GM18519 (cell line): ENCODE data around the gene ELK4.
"Not testable (repeated sequence)": the region's sequence is repeated elsewhere in the genome, so short reads cannot be mapped to it uniquely, and the experiment has no call there.

Experiments
- ATAC-seq: cut with Tn5 transposase; IDR thresholded peaks from one replicate; pipeline ENCODE4 v1.9.1; 2021; ENCODE audit warnings: mild to moderate bottlenecking, moderate library complexity; ENCODE audit not compliant: unreplicated experiment, low FRiP score

The ELK4 gene

DNA sequence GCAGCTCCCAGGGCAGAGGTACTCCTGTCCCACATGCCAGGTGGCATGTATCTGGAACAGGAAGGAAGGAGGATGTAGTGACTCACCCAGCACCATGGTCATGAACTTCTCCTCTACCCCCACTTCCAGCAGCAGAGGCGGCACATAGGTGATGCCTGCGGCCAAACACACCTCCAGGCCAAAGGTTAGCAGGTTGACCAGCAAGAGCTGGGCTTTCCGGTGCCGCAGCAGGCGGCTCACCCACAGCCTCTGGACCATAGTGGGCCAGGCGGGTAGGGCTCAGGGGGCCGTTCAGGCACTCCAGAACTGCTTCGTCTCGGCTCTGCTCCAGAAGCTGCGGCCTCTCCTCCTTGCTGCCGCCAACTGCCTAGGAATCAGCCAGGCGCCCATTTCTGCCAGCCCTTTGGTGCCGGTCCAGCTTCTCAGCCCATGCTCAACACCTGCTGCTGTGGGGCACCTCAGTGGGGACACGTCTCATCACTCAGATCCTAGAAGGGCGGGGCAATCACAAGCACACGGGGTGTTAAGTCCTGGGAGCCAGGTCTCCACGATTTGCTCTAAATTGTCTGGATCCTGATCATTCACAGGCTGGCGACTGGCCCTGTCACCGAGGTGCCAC is 32.7 kb upstream of the ELK4 start:
- no peak for ATAC-seq

DNA sequence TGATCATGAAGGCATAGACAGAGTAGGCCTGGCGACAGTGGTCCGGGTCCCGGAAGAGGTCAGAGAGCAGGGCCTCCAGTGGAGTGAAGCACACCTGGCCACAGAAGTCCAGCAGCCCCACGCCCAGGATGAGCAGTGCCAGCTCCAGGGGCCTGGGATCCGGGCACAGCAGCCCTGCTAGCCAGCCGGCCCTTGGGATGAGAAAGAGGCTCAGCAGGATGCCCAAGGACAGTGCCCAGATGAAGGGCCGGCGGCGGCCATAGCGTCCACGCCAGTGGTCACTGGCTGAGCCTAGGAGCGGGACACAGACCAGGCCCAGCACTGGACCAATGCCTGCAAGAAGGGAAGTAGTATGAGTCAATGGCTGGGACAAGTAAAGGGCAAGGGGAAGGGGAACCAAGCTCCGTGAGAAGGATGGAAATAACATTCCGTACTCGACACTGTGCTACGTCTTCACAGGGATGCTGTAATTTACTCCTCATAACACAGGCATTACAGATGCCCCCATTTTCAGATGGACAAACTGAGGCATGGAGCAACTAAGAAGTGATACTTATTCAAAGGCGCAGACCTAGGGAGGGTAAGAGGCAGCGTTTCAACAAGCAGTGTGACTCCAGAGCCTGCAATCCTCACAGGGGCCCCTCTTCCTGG is 31.6 kb upstream of the ELK4 start:
- ATAC-seq = no peak

GRCh38 chr1:205662791-205663190 is 31.0 kb upstream of the ELK4 start:
- no peak for ATAC-seq

DNA sequence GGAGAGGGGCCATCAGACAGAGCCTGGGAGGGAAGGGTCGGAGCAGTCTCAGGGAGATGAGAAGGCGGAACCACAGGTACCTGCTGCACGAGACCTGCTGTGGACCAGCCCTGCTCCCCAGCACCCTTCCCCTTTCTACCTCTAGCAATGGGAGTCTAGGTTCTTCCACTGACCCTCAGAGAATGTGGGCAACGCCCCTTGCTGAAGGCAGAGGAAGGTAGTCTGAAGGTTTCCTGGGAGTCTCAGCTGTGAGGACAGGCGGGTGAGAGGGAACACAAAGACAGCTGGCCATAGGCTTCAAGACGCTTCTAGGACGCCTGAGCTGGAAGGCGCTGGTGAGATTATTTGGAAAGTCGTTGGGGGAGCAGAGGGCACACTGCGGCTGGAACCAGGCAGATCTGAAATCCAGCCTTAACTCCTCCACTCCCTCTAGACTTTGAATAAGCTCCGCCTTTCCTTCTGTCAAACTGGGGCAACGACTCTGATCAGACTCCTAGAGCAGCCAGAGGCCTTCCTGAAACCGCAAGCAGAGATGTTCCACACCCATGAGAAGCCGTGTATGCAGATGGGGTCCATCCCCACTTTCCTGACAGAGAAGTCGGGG is 30.4 kb upstream of the ELK4 start:
- ATAC-seq = no peak

GRCh38 chr1:205661429-205662134 is 29.8 kb upstream of the ELK4 start:
- ATAC-seq = no peak

- no peak for ATAC-seq
These were observed 28.6 kb upstream of the ELK4 start for GRCh38 chr1:205660361-205660760.

- no peak for ATAC-seq
These were observed 27.3 kb upstream of the ELK4 start for GRCh38 chr1:205658943-205659581.

GRCh38 chr1:205656236-205656635 is 24.4 kb upstream of the ELK4 start:
- ATAC-seq = no peak

GRCh38 chr1:205652984-205653383 is 21.2 kb upstream of the ELK4 start:
- ATAC-seq = no peak

DNA sequence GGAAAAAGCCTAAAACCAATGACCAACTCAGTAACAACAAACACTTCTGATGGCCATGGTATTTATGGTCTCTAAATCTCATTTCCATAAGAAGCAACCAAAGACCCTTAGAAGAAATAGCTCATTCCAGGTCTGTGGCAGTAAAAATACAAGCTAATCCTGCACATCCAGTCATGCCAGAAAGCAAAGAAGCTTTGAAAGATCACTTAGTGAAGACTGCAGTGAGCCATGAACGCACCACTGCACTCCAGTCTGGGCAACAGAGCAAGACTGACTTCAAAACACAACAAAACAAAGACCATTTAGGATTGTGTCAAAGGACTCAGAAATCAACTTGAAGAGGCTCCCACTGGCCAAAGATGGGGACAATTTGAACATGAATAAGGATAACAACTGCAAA is 18.4 kb upstream of the ELK4 start:
- no peak for ATAC-seq

DNA sequence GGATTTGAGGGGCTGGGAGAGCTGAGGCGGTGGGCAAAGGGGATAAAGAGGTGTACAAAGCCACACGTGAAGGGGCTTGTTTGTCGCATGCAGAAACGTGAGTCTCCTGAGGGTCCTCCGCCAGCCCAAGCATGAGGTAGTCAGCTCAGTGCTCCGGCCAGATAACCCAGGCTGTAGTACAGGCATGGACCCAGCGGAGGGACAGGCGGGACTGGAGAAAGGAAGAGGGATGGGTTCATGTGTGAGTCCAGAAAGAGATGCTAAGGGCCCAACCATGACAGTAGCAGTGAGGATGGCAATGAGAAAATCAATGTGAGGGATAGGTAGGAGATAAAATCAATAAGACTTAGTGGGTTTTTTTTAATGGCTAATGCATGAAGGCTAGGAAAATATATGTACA is 13.7 kb upstream of the ELK4 start:
- no peak for ATAC-seq

GRCh38 chr1:205642679-205643307 is 11.0 kb upstream of the ELK4 start:
- ATAC-seq = no peak

- no peak for ATAC-seq
These were observed 7.8 kb upstream of the ELK4 start for GRCh38 chr1:205639567-205639966.

DNA sequence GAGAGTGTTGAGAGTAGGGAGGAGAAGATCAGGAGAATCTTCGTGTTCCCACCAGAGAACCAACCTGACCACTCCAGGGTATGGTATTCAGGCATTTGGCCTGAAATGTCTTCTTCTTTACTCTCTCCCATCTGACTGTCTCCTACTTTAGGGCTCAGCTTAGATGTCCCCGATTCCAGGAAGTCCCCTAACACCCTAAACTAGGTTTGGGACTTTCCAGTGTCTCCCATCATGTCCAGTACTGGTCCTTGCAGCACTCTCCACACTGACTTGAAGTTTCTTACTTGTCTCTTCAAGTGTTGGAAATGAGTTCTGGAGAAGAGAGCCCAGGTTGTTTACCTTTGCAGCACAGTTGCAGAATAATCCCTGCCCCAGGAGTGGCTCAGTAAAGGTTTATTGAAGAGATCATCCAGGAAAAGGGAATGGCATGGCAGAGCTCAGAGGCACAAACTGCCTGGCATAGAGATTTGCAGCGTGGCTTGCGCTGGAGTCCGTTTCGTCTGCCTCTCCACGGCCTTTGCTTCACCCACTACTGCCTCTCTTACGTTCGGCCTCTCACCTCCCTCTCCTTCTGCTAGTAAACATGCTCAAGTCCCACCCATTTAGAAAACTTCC is 6.2 kb upstream of the ELK4 start:
- ATAC-seq = no peak

DNA sequence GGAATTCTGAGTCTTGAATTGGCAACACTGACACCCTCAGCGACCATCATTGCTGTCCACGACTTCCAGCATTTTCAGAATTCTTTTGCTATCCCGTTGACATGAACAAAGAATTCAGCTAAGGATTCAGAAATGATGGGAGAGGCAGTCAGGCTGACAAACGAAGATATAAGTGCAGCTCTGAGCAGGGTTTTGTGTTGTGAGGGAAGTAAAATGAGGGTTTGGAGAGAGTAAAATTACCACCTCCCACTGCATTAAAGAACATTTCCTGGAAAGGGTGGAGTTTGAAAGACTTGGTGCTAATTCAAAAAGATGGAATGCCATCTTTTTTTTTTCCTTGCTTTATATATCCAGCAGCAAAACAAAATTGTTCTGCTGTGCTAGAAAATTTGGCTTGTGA is 4.9 kb upstream of the ELK4 start:
- ATAC-seq = no peak

DNA sequence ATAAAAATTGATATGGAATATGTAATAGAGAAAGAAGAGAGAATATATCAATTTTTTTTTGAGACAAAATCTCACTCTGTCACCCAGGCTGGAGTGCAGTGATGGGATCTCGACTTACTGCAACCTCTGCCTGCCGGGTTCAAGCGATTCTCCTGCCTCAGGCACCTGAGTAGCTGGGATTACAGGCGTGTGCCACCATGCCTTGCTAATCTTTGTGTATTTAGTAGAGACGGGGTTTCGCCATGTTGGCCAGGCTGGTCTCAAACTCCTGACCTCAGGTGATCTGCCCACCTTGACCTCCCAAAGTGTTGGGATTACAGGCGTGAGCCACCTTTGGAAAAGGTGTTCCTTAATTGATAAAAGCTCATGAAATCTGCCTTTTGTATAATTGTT is 4.3 kb upstream of the ELK4 start:
- not testable (repeated sequence) for ATAC-seq

- ATAC-seq = no peak
These were observed 1.7 kb upstream of the ELK4 start for GRCh38 chr1:205633421-205633976.

GRCh38 chr1:205632669-205633169 is 908 bp upstream of the ELK4 start:
- ATAC-seq = no peak

- peak; percentile 46 for ATAC-seq
These were observed 622 bp downstream of the ELK4 start for GRCh38 chr1:205631010-205631767.
